Keratinocyte (primary cell): ENCODE measurements around the gene ZNHIT3. TPM values are rescaled to one million over a fixed set of nuclear protein-coding genes. Genes with fewer than 3 reads are reported as not detected.
"Not testable (repeated sequence)": the region's sequence is repeated elsewhere in the genome, so short reads cannot be mapped to it uniquely, and the experiment has no call there.

Experiments
- DNase-seq: peaks from one replicate; pipeline ENCODE4 v3.0.0-alpha.2; 2011; ENCODE audit warnings: low read depth, missing footprints, low spot score
- FAIRE-seq: peaks from 2 replicates; lab custom pipeline; 2011; peaks lifted over from hg19 to GRCh38; lab: Jason Lieb, UNC
- H2AFZ ChIP-seq: 2 replicates; pipeline ENCODE4 v1.6.0; 2012; ENCODE audit warnings: low read length, control low read depth, inconsistent platforms; ENCODE audit not compliant: control insufficient read depth
- H3K27ac ChIP-seq: 2 replicates; pipeline ENCODE4 v1.5.1; 2011; ENCODE audit warnings: low read length; ENCODE audit not compliant: control insufficient read depth, insufficient read depth
- H3K27me3 ChIP-seq: 3 replicates; pipeline ENCODE4 v1.6.0; 2011; ENCODE audit warnings: low read length; ENCODE audit not compliant: control insufficient read depth, insufficient read depth; ENCODE audit errors: extremely low read depth
- H3K36me3 ChIP-seq, 2 experiments: 2 replicates in 1 of 2; 3 replicates in 1 of 2; pipeline ENCODE4 v1.5.1; 2011; ENCODE audit warnings: low read length in 2 of 2, mild to moderate bottlenecking in 1 of 2; ENCODE audit not compliant: control insufficient read depth in 2 of 2, insufficient read depth in 2 of 2; ENCODE audit errors: extremely low read depth in 1 of 2
- H3K4me1 ChIP-seq: 3 replicates; pipeline ENCODE4 v1.5.1; 2011; ENCODE audit warnings: low read length; ENCODE audit not compliant: control insufficient read depth, insufficient read depth; ENCODE audit errors: extremely low read depth
- H3K4me2 ChIP-seq: 3 replicates; pipeline ENCODE4 v1.6.0; 2011; ENCODE audit warnings: low read depth, low read length; ENCODE audit not compliant: control insufficient read depth, insufficient read depth; ENCODE audit errors: extremely low read depth
- H3K4me3 ChIP-seq, 3 experiments: fragments of 200-600 bp in 1 of 3; sonication (generic) in 1 of 3; 2 replicates in 2 of 3; 3 replicates in 1 of 3; pipeline ENCODE4 v1.5.1; 2011 to 2016; ENCODE audit warnings: low read length in 3 of 3, mild to moderate bottlenecking in 3 of 3, control low read depth in 2 of 3, inconsistent platforms in 1 of 3, low read depth in 1 of 3, mixed read lengths in 1 of 3, mixed run types in 1 of 3, moderate library complexity in 1 of 3; ENCODE audit not compliant: control insufficient read depth in 2 of 3, insufficient read depth in 2 of 3; ENCODE audit errors: extremely low read depth in 1 of 3
- H3K79me2 ChIP-seq: 2 replicates; pipeline ENCODE4 v1.6.0; 2012; ENCODE audit warnings: low read length; ENCODE audit not compliant: control insufficient read depth, insufficient read depth
- H3K9ac ChIP-seq: 3 replicates; pipeline ENCODE4 v1.6.0; 2011; ENCODE audit warnings: low read length; ENCODE audit not compliant: control insufficient read depth, insufficient read depth; ENCODE audit errors: extremely low read depth
- H3K9me1 ChIP-seq: 3 replicates; pipeline ENCODE4 v1.6.0; 2011; ENCODE audit warnings: low read length; ENCODE audit not compliant: control insufficient read depth, insufficient read depth; ENCODE audit errors: extremely low read depth
- H3K9me3 ChIP-seq: 2 replicates; pipeline ENCODE4 v1.5.1; 2012; ENCODE audit warnings: low read depth, low read length; ENCODE audit not compliant: control insufficient read depth
- H4K20me1 ChIP-seq: 3 replicates; pipeline ENCODE4 v1.6.0; 2011; ENCODE audit warnings: low read length; ENCODE audit not compliant: control insufficient read depth, insufficient read depth; ENCODE audit errors: extremely low read depth
- CTCF ChIP-seq, 3 experiments: IDR thresholded peaks in 1 of 3; conservative IDR thresholded peaks in 1 of 3; optimal IDR thresholded peaks in 1 of 3; 2 replicates in 2 of 3; 3 replicates in 1 of 3; pipeline versions ENCODE3 to v1.5.1; 2011; ENCODE audit warnings: low read length in 3 of 3, mild to moderate bottlenecking in 3 of 3, moderate library complexity in 2 of 3, control low read depth in 1 of 3, inconsistent platforms in 1 of 3; ENCODE audit not compliant: insufficient read depth in 2 of 3; ENCODE audit errors: extremely low read depth in 1 of 3
- EZH2 ChIP-seq: IDR thresholded peaks from one replicate; pipeline ENCODE4 v1.6.1; 2012; ENCODE audit warnings: inconsistent platforms, mild to moderate bottlenecking, low read length, moderate library complexity
- dilution Hi-C: fragments of 300-500 bp; cut with MboI; formaldehyde crosslinking; loops from one replicate; pipeline ENCODE4 v1.7.0; 2020; ENCODE audit warnings: low sequenced_read_pairs; ENCODE audit not compliant: extremely low pct_ligation_motif_present
- polyA plus RNA-seq, 5 experiments: library from polyadenylated mRNA; depleted of rRNA in 3 of 5; stranded (reverse) in 3 of 5; stranded (forward) in 1 of 5; unstranded in 1 of 5; fragments of >200 nt; gene quantifications; 1 replicate in 1 of 5; 2 replicates in 3 of 5; 3 replicates in 1 of 5; pipeline versions ENCODE4 v1.2.1 to v1.2.3, GENCODE V29; 2011 to 2012; ENCODE audit warnings: missing spikeins in 2 of 5, low read depth in 1 of 5, low replicate concordance in 1 of 5

The ZNHIT3 gene
- polyA plus RNA-seq, 1 donor (not counting 4 experiments of a cell fraction or from before 2014, with no cell fraction given), result 72.4 TPM

- Histone ChIP-seq H3K4me2 (no peak overlapping the region), H3K4me3 (no peak overlapping the region), H3K27ac (no peak overlapping the region), H3K4me1 (no peaks in the 10 kb centered on the region), H3K9me1 (no peaks in the 10 kb centered on the region), H3K9me3 (no peaks in the 10 kb centered on the region), H2AFZ (no peak overlapping the region), H3K27me3 (no peaks in the 10 kb centered on the region), H4K20me1 (no peaks in the 10 kb centered on the region), H3K79me2 (no peaks in the 10 kb centered on the region), H3K9ac (no peak overlapping the region), H3K36me3 (no peaks in the 10 kb centered on the region)
- no peak for DNase-seq
- FAIRE-seq, result no peak
- dilution Hi-C loops, result no loop called here
- no peak for TF ChIP-seq EZH2
- TF ChIP-seq CTCF (optimal IDR thresholded peaks at IDR 0.05 in 1 of 3, IDR thresholded peaks at IDR 0.05 in 1 of 3, conservative IDR thresholded peaks at IDR 0.05 in 1 of 3; ENCODE audit: extremely low read depth in 1 of 3, insufficient read depth in 2 of 3, low read length in 3 of 3), result no peak
Observed at GRCh38 chr17:36443777-36444176, 42.7 kb upstream of the ZNHIT3 start.

DNA sequence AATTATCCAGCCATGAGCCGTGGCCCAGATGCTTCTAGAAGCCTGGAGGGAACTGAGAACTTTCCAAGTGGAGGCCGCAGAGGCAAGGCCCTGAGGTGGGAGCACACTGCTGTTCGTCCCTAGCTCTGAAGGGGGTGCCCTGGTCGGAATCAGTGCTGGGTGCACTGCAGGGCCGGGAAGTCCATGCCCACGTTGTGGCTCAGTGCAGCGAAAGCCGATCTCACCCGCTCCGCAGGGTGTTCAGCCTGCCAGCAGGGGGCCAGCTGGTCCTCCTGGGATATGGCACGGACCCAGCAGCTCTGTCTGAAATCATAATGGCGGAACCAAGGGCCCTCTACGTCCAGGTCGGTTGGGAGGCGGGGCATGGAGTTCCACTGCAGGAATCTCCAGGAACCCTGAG is 36.5 kb upstream of the ZNHIT3 start:
- H3K36me3 ChIP-seq, H2AFZ ChIP-seq, DNase-seq, H3K9me1 ChIP-seq, H3K27ac ChIP-seq, H3K9ac ChIP-seq, H3K9me3 ChIP-seq, H3K79me2 ChIP-seq, FAIRE-seq, H3K27me3 ChIP-seq, H3K4me1 ChIP-seq, H4K20me1 ChIP-seq, dilution Hi-C loops, H3K4me3 ChIP-seq, H3K4me2 ChIP-seq: not testable (repeated sequence)

DNA sequence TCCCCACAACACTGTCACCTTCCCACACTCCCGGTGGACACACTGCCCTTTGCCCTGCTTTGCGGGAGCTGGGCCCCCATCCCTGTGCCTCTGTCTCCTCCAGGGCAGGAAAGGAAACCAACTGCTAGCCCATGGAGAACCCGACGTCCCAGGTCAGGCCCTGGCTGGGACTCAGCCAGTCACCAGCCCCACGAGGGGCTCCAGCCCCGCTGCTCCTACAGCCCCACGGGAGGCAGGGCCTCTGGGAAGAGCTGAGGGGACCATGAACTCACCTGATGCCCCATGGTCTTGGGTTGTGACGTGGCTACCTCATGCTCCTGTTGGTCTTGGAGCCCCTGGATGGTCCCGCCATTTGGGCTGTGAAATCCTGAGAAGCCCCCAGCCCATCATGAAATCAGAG is 33.6 kb upstream of the ZNHIT3 start:
- H3K36me3 ChIP-seq, H4K20me1 ChIP-seq, H3K4me2 ChIP-seq, H3K9me1 ChIP-seq, H3K27ac ChIP-seq, H3K79me2 ChIP-seq, H3K9me3 ChIP-seq, FAIRE-seq, H2AFZ ChIP-seq, DNase-seq, H3K4me3 ChIP-seq, dilution Hi-C loops, H3K9ac ChIP-seq, H3K27me3 ChIP-seq, H3K4me1 ChIP-seq: not testable (repeated sequence)

- H3K9me3 ChIP-seq, H3K36me3 ChIP-seq, H3K9ac ChIP-seq, H3K4me2 ChIP-seq, H3K79me2 ChIP-seq, FAIRE-seq, H3K4me1 ChIP-seq, DNase-seq, H3K4me3 ChIP-seq, dilution Hi-C loops, H3K27me3 ChIP-seq, H3K9me1 ChIP-seq, H4K20me1 ChIP-seq, H3K27ac ChIP-seq, H2AFZ ChIP-seq: not testable (repeated sequence)
Observed at GRCh38 chr17:36457701-36458100, 28.8 kb upstream of the ZNHIT3 start.
